ENCODE measurements around the gene CCNJL.

GRCh38 chr5:160315968-160316367, 3.6 kb upstream of the CCNJL start:
- TF ChIP-seq, protein P1, sequence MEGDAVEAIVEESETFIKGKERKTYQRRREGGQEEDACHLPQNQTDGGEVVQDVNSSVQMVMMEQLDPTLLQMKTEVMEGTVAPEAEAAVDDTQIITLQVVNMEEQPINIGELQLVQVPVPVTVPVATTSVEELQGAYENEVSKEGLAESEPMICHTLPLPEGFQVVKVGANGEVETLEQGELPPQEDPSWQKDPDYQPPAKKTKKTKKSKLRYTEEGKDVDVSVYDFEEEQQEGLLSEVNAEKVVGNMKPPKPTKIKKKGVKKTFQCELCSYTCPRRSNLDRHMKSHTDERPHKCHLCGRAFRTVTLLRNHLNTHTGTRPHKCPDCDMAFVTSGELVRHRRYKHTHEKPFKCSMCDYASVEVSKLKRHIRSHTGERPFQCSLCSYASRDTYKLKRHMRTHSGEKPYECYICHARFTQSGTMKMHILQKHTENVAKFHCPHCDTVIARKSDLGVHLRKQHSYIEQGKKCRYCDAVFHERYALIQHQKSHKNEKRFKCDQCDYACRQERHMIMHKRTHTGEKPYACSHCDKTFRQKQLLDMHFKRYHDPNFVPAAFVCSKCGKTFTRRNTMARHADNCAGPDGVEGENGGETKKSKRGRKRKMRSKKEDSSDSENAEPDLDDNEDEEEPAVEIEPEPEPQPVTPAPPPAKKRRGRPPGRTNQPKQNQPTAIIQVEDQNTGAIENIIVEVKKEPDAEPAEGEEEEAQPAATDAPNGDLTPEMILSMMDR (IDR thresholded peaks at IDR 0.05): no peak
- no peak for TF ChIP-seq POLR2AphosphoS5 (IDR thresholded peaks at IDR 0.05)
- no peak for TF ChIP-seq EP300 (IDR thresholded peaks at IDR 0.05)
- no peak for TF ChIP-seq POLR2A (IDR thresholded peaks at IDR 0.05)

All from sigmoid colon (tissue), 4 donors.